Stimulated activated CD8-positive, alpha-beta memory T cell treated with anti-CD3 and anti-CD28 coated beads, Interleukin-15, amount 100 ng/mL, for 48 hours (primary cell): ENCODE results near the gene CAPZA2.

Experiments
- DNase-seq, 2 donors: peaks; one replicate each; pipeline ENCODE4 v3.0.0-alpha.2; 2020; ENCODE audit warnings: low read depth in 2 of 2

Gene CAPZA2

GRCh38 chr7:116862951-116863670, 724 bp downstream of the CAPZA2 start:
- no peak for DNase-seq

- no peak for DNase-seq
Observed at GRCh38 chr7:116863936-116864500, 1.6 kb downstream of the CAPZA2 start.

- DNase-seq = no peak
Observed at GRCh38 chr7:116871061-116871700, 8.8 kb downstream of the CAPZA2 start.

- DNase-seq = no peak
Observed at GRCh38 chr7:116872026-116872425, 9.6 kb downstream of the CAPZA2 start.

- no peak for DNase-seq
Observed at GRCh38 chr7:116873619-116874018, 11.2 kb downstream of the CAPZA2 start.

- no peak for DNase-seq
Observed at GRCh38 chr7:116876664-116877442, 14.5 kb downstream of the CAPZA2 start.

- no peak for DNase-seq
Observed at GRCh38 chr7:116877443-116878217, 15.2 kb downstream of the CAPZA2 start.

- no peak for DNase-seq
Observed at GRCh38 chr7:116884691-116885090, 22.3 kb downstream of the CAPZA2 start.

- no peak for DNase-seq
Observed at GRCh38 chr7:116885724-116886123, 23.3 kb downstream of the CAPZA2 start.

- no peak for DNase-seq
Observed at GRCh38 chr7:116886543-116887156, 24.3 kb downstream of the CAPZA2 start.

- no peak for DNase-seq
Observed at GRCh38 chr7:116888895-116889294, 26.5 kb downstream of the CAPZA2 start.

- DNase-seq = no peak
Observed at GRCh38 chr7:116895849-116896248, 33.5 kb downstream of the CAPZA2 start.

- DNase-seq = no peak
Observed at GRCh38 chr7:116897661-116898060, 35.3 kb downstream of the CAPZA2 start.

GRCh38 chr7:116899308-116899707, 36.9 kb downstream of the CAPZA2 start:
- no peak for DNase-seq

- DNase-seq = no peak
Observed at GRCh38 chr7:116901143-116901542, 38.8 kb downstream of the CAPZA2 start.

GRCh38 chr7:116902867-116903266, 40.5 kb downstream of the CAPZA2 start:
- DNase-seq = no peak

- no peak for DNase-seq
Observed at GRCh38 chr7:116906391-116906790, 44.0 kb downstream of the CAPZA2 start.

- DNase-seq = no peak
Observed at GRCh38 chr7:116910383-116910782, 48.0 kb downstream of the CAPZA2 start.

GRCh38 chr7:116911801-116912200, 49.4 kb downstream of the CAPZA2 start:
- DNase-seq = no peak

GRCh38 chr7:116912269-116912909, 50.0 kb downstream of the CAPZA2 start:
- no peak for DNase-seq

GRCh38 chr7:116918704-116919103, 56.3 kb downstream of the CAPZA2 start:
- no peak for DNase-seq
